Measurements from ENCODE around the gene BRI3BP. TPM values are rescaled to one million over a fixed set of nuclear protein-coding genes. Genes with fewer than 3 reads are reported as not detected.
"Not testable (repeated sequence)": the region's sequence is repeated elsewhere in the genome, so short reads cannot be mapped to it uniquely, and the experiment has no call there.

Gene BRI3BP
- total and polyA plus RNA-seq, 4 donors, result 9.6 to 20.5 (median 12.8) TPM

DNA sequence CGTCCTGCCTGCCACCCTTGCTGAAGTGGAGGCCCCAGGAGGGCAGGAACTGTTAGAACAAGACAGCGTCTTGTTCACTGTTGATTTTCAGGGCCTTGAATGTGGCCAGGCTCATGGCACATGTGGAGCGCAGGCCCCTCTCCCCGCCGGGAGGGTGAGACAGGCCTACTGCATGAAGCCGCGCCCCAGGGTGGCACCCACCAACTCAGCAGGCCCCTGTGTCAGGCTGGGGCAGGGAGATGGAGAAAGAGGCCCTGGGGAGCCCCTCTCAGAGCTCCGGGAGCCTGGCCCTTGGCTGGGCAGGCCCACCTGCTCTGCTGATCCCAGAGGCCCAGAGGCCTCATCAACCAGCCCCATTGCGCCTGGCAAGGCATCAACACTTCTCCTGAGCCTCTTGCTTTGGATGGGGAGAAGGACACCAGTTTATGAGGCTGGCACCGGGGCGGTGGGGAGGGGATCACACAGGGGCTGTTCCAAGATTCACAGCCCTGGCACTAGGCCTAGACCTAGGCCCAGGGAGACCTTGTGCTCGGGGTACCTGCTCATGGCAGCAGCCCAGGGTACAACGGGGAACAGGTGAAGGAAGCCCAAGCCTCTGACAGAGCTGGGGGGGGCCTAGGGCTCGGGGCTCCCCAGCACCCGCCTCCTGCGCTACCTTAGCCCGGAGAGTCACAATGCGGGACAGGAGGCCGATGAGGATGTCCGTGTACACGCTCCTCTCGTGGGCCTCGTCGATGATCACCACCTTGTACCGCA is 22.6 kb upstream of the BRI3BP start:
- Histone ChIP-seq H3K4me3 (ENCODE audit: low read depth, low read length) (no peak overlapping the region), H3K27me3 (ENCODE audit: control insufficient read depth, insufficient read depth, low read length) (no peaks in the 10 kb centered on the region), H3K36me3 (ENCODE audit: control insufficient read depth, insufficient read depth, low read length) (peaks cover 82% of the 10 kb centered on the region), H3K27ac (ENCODE audit: low read depth, low read length) (no peak overlapping the region), H3K9me3 (ENCODE audit: control insufficient read depth, insufficient read depth, low read length) (no peaks in the 10 kb centered on the region), H3K4me1 (ENCODE audit: control insufficient read depth, insufficient read depth, low read length) (no peaks in the 10 kb centered on the region)
- 96% methylated on average over 25 of the region's 25 CpGs for WGBS (ENCODE audit: insufficient coverage)
- DNase-seq (ENCODE audit: low read depth in 4 of 6, low spot score in 6 of 6), result no peak

DNA sequence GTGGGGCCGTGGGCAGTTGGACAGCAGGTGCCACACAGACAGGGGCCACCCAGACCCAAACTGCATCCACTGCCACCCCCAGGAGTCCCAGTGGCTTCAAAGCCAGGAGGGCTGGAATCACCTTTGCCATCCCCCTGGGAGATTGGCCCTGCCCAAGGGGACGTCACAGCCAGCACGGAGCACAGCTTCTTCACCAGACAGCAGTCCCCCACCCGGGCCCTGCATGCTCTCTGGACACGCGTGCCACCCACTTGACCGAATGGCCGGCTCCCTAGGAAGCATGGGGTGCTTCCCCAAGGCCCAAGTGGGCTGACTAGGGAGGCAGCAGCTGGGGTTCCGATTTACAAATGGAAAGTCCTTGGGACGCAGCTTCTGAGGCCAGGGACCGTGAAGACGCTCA is 21.8 kb upstream of the BRI3BP start:
- Histone ChIP-seq H3K36me3 (ENCODE audit: control insufficient read depth, insufficient read depth, low read length) (peaks cover 84% of the 10 kb centered on the region), H3K4me1 (ENCODE audit: control insufficient read depth, insufficient read depth, low read length) (no peaks in the 10 kb centered on the region), H3K9me3 (ENCODE audit: control insufficient read depth, insufficient read depth, low read length) (no peaks in the 10 kb centered on the region), H3K27ac (ENCODE audit: low read depth, low read length) (no peak overlapping the region), H3K27me3 (ENCODE audit: control insufficient read depth, insufficient read depth, low read length) (no peaks in the 10 kb centered on the region), H3K4me3 (ENCODE audit: low read depth, low read length) (no peak overlapping the region)
- DNase-seq (ENCODE audit: low read depth in 4 of 6, low spot score in 6 of 6), result no peak
- 87% methylated on average over 11 of the region's 12 CpGs for WGBS (ENCODE audit: insufficient coverage)

DNA sequence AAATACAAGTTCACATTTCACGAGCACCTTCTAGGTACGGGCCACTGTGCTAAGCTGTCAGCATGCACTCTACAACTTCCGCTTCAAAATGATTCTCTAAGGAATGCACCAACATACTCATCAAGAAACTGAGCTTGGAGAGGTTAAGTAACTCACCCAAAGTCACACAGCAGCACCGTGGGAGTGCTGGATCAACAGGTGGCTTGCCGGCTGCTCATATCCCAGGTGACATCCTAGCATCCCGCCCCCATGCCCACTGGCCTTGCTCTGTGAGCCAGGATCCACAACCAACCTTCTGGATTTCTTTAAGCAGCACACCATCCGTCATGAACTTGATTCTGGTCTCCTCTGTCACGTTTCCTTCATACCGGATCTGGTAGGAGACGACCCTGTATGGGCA is 21.2 kb upstream of the BRI3BP start:
- Histone ChIP-seq H3K27me3 (ENCODE audit: control insufficient read depth, insufficient read depth, low read length) (no peaks in the 10 kb centered on the region), H3K4me1 (ENCODE audit: control insufficient read depth, insufficient read depth, low read length) (no peaks in the 10 kb centered on the region), H3K9me3 (ENCODE audit: control insufficient read depth, insufficient read depth, low read length) (no peaks in the 10 kb centered on the region), H3K27ac (ENCODE audit: low read depth, low read length) (no peak overlapping the region), H3K36me3 (ENCODE audit: control insufficient read depth, insufficient read depth, low read length) (peaks cover 84% of the 10 kb centered on the region), H3K4me3 (ENCODE audit: low read depth, low read length) (no peak overlapping the region)
- WGBS (ENCODE audit: insufficient coverage), result 95% methylated on average over 10 of the region's 10 CpGs
- no peak for DNase-seq (ENCODE audit: low read depth in 4 of 6, low spot score in 6 of 6)

DNA sequence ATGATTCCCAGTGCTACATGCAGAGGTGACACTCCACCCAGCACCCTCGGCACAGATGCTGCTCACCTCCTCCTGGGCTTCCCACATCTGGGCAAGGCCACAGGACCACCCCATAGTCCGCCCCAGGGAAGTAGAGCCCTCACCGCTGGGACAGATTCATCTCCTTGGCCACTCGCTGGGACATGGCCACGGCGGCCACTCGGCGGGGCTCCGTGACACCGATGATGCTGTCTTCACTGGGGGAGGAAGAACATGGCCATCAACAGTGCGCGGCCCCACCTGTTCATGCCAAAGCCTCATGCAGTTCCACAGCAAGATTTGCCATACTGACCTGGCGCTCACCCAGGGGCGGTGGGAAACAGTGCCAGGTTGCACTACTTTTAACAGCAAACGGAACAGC is 18.2 kb upstream of the BRI3BP start:
- Histone ChIP-seq H3K4me3 (ENCODE audit: low read depth, low read length) (no peak overlapping the region), H3K4me1 (ENCODE audit: control insufficient read depth, insufficient read depth, low read length) (no peaks in the 10 kb centered on the region), H3K27me3 (ENCODE audit: control insufficient read depth, insufficient read depth, low read length) (no peaks in the 10 kb centered on the region), H3K36me3 (ENCODE audit: control insufficient read depth, insufficient read depth, low read length) (peaks cover 78% of the 10 kb centered on the region), H3K27ac (ENCODE audit: low read depth, low read length) (no peak overlapping the region), H3K9me3 (ENCODE audit: control insufficient read depth, insufficient read depth, low read length) (no peaks in the 10 kb centered on the region)
- no peak for DNase-seq (ENCODE audit: low read depth in 4 of 6, low spot score in 6 of 6)
- 96% methylated on average over 15 of the region's 15 CpGs for WGBS (ENCODE audit: insufficient coverage)

DNA sequence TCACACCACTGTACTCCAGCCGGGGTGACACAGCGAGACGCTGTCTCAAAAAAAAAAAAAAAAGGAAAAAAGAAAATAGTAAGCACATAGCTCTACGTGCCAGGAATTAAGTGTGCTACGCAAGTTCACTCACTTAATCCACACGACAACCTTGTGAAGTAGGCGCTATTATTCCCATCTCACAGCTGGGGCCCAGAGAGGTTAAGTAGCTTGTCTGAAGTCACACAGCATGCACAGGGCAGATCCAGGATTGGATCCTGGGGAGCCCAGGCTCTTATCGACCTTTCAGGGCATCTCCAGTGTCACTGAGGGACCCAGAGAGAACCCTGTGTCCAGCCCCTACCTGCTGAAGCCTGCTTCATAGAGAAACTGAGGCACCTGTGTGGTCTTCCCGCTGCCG is 16.4 kb upstream of the BRI3BP start:
- H3K9me3 ChIP-seq (ENCODE audit: control insufficient read depth, insufficient read depth, low read length), result no peaks in the 10 kb centered on the region
- H3K27me3 ChIP-seq (ENCODE audit: control insufficient read depth, insufficient read depth, low read length), result no peaks in the 10 kb centered on the region
- 93% methylated on average over 4 of the region's 10 CpGs for WGBS (ENCODE audit: insufficient coverage)
- no peak for DNase-seq (ENCODE audit: low read depth in 4 of 6, low spot score in 6 of 6)
- H3K36me3 ChIP-seq (ENCODE audit: control insufficient read depth, insufficient read depth, low read length), result peaks cover 76% of the 10 kb centered on the region
- H3K27ac ChIP-seq (ENCODE audit: low read depth, low read length), result no peak overlapping the region
- no peaks in the 10 kb centered on the region for H3K4me1 ChIP-seq (ENCODE audit: control insufficient read depth, insufficient read depth, low read length)
- H3K4me3 ChIP-seq (ENCODE audit: low read depth, low read length), result no peak overlapping the region

DNA sequence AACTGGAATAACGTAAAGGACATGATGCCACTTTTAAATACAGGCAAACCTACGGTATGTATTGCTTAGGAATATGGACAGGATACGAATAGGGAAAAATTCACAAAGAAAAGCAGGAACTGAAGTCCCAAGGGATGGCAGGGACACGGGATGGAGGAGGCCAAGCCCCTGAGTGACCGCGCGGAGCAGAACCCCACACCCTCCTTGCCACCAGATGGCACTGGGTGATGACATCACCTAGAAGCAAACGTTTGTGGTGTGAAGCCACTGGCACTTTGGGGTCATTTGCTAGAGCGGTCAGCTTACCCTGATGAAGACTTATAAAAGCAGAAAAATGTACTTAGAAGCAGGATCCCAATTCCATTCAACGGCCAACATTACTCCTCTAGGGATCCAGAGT is 13.9 kb upstream of the BRI3BP start:
- 87% methylated on average over 3 of the region's 10 CpGs for WGBS (ENCODE audit: insufficient coverage)
- Histone ChIP-seq H3K27me3 (ENCODE audit: control insufficient read depth, insufficient read depth, low read length) (no peaks in the 10 kb centered on the region), H3K4me3 (ENCODE audit: low read depth, low read length) (no peak overlapping the region), H3K9me3 (ENCODE audit: control insufficient read depth, insufficient read depth, low read length) (no peaks in the 10 kb centered on the region), H3K4me1 (ENCODE audit: control insufficient read depth, insufficient read depth, low read length) (no peaks in the 10 kb centered on the region), H3K36me3 (ENCODE audit: control insufficient read depth, insufficient read depth, low read length) (peaks cover 69% of the 10 kb centered on the region), H3K27ac (ENCODE audit: low read depth, low read length) (no peak overlapping the region)
- no peak for DNase-seq (ENCODE audit: low read depth in 4 of 6, low spot score in 6 of 6)

DNA sequence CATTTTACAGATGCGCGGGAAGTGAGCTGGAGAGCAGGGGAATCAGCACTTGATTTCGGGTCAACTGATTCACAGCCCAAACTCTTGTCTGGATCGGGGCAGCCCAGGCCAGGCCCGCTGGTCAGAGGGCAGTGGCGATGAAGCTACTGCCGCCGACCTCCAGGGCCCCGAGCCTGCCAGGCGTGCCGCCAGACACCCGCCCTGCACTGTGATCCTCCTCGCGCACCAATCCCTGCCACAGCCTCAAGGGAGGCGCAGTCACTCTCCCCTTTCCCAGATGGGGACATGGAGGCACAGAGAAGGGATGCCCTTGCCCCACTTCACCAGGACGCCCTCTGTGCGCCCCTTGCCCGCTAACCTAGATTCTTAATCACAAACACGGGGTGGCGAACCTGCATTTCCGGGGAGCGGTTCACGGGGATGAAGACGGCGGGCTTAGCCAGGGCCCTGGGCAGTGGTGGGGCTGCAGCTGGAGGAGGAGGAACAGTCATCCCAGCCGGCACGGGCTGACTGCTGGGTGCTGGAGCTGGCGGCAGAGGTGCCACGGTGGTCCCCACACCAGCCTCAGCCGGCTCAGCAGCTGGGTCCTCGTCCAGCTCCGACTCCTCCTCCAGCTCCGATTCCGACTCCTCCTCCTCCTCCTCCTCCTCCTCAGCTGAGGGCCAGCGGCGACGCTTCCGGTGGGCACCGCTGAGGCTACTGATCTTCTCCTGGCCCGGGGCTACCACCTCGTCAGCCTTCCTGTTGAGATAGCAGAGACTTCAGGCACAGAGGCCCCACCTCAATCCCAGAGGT is 13.2 kb upstream of the BRI3BP start:
- H3K9me3 ChIP-seq (ENCODE audit: control insufficient read depth, insufficient read depth, low read length), result no peaks in the 10 kb centered on the region
- no peaks in the 10 kb centered on the region for H3K4me1 ChIP-seq (ENCODE audit: control insufficient read depth, insufficient read depth, low read length)
- no peak overlapping the region for H3K4me3 ChIP-seq (ENCODE audit: low read depth, low read length)
- 96% methylated on average over 38 of the region's 41 CpGs for WGBS (ENCODE audit: insufficient coverage)
- no peak for DNase-seq (ENCODE audit: low read depth in 4 of 6, low spot score in 6 of 6)
- H3K27me3 ChIP-seq (ENCODE audit: control insufficient read depth, insufficient read depth, low read length), result no peaks in the 10 kb centered on the region
- no peak overlapping the region for H3K27ac ChIP-seq (ENCODE audit: low read depth, low read length)
- peaks cover 66% of the 10 kb centered on the region for H3K36me3 ChIP-seq (ENCODE audit: control insufficient read depth, insufficient read depth, low read length)

DNA sequence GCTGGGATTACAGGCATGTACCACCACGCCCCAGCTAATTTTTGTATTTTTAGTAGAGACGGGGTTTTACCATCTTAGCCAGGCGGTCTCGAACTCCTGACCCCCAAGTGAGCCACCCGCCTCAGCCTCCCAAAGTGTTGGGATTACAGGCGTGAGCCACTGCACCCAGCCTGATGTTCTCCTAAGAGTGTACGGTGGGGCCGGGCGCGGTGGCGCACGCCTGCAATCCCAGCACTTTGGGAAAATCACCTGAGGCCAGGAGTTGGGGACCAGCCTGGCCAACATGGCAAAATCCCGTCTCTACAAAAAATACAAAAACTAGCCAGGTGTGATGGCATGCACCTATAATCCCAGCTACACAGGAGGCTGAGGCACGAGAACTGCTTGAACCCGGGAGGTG is 6.6 kb upstream of the BRI3BP start:
- H3K4me1 ChIP-seq (ENCODE audit: control insufficient read depth, insufficient read depth, low read length); DNase-seq (ENCODE audit: low read depth in 4 of 6, low spot score in 6 of 6); H3K9me3 ChIP-seq (ENCODE audit: control insufficient read depth, insufficient read depth, low read length); H3K27ac ChIP-seq (ENCODE audit: low read depth, low read length); H3K27me3 ChIP-seq (ENCODE audit: control insufficient read depth, insufficient read depth, low read length); H3K4me3 ChIP-seq (ENCODE audit: low read depth, low read length): not testable (repeated sequence)
- 91% methylated on average over 11 of the region's 15 CpGs for WGBS (ENCODE audit: insufficient coverage)
- H3K36me3 ChIP-seq (ENCODE audit: control insufficient read depth, insufficient read depth, low read length), result peaks cover 13% of the 10 kb centered on the region

DNA sequence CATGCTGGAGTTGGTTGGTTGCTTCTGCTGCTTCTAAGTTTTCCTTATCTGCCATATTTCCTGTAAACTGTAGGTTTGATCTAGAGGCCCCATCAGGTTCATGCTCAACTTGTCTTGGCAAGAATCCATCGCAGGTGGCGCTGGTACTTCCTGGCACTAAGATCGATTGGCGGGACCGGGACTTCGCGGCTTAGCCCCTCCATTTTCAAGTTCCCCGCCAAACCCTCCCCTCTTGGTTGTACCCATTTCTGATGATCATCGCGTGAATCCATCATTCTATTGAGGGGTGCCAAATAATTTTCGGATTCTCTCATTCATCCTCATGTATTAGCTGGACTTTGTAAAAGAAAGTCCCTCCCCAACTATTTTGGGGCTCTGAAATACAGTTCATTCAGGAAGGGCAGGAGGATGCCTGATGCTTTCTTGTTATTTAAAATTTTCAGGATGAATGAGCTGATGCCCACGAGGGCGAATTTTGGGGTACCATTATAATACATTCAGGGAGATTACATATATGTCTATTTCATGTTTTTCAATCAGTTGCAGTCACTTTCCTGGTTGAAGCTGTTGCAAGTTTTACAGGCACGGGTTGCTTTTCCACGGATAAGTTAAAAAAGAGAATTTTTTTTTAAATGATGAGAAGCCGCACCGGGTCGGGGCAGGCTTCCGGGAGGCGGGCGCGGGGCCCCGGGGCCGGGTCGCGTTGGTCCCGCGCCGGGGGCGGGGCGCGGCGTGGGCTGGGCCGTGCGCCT is 395 bp upstream of the BRI3BP start:
- under 1% methylated on average over 30 of the region's 35 CpGs for WGBS (ENCODE audit: insufficient coverage)
- Histone ChIP-seq H3K9me3 (ENCODE audit: control insufficient read depth, insufficient read depth, low read length) (no peaks in the 10 kb centered on the region), H3K27me3 (ENCODE audit: control insufficient read depth, insufficient read depth, low read length) (no peaks in the 10 kb centered on the region), H3K4me1 (ENCODE audit: control insufficient read depth, insufficient read depth, low read length) (peaks cover 20% of the 10 kb centered on the region), H3K27ac (ENCODE audit: low read depth, low read length) (no peak overlapping the region), H3K4me3 (ENCODE audit: low read depth, low read length) (peak overlapping the region; percentile 39), H3K36me3 (ENCODE audit: control insufficient read depth, insufficient read depth, low read length) (no peaks in the 10 kb centered on the region)
- DNase-seq (ENCODE audit: low read depth in 4 of 6, low spot score in 6 of 6), result peak in 3 of 6 donors; percentile 40 to 91 (median 72)

All from spinal cord (tissue), 10 donors.